Heart left ventricle (tissue), 16 donors: Measurements from ENCODE around the gene RNF123. TPM values are rescaled to one million over a fixed set of nuclear protein-coding genes. Genes with fewer than 3 reads are reported as not detected.

ENCODE experiments used
- ATAC-seq, 4 donors: fragments of 200-7000 bp; cut with Tn5 transposase; one replicate each; pipeline ENCODE4 v1.9.1; 2020 to 2022; ENCODE audit warnings: moderate library complexity in 4 of 4, mild to moderate bottlenecking in 3 of 4, moderate number of reproducible peaks in 1 of 4
- DNase-seq, 5 donors: peaks; one replicate each; pipeline ENCODE4 v3.0.0-alpha.2; 2020
- H3K27ac ChIP-seq, 12 donors: fragments of 200-600 bp; sonication (generic) in 4 of 12; one replicate each; pipeline versions ENCODE4 v1.5.0 to v1.8.0; 2016 to 2022; ENCODE audit warnings: mild to moderate bottlenecking in 2 of 12
- H3K27me3 ChIP-seq, 9 donors: fragments of 200-600 bp; sonication (generic) in 2 of 9; one replicate each; pipeline versions ENCODE4 v1.5.1 to v1.8.0; 2016 to 2022; ENCODE audit warnings: mild to moderate bottlenecking in 3 of 9
- H3K36me3 ChIP-seq, 9 donors: fragments of 200-600 bp; sonication (generic) in 2 of 9; one replicate each; pipeline versions ENCODE4 v1.5.0 to v1.8.0; 2018 to 2022; ENCODE audit warnings: mild to moderate bottlenecking in 2 of 9
- H3K4me1 ChIP-seq, 12 donors: fragments of 200-600 bp; sonication (generic) in 4 of 12; one replicate each; pipeline versions ENCODE4 v1.5.0 to v1.8.0; 2016 to 2022; ENCODE audit warnings: mild to moderate bottlenecking in 3 of 12
- H3K4me3 ChIP-seq, 12 donors: fragments of 200-600 bp; sonication (generic) in 4 of 12; one replicate each; pipeline versions ENCODE4 v1.5.0 to v1.8.0; 2017 to 2022; ENCODE audit warnings: mild to moderate bottlenecking in 9 of 12, moderate library complexity in 4 of 12
- H3K9me3 ChIP-seq, 12 donors: fragments of 200-600 bp; sonication (generic) in 4 of 12; one replicate each; pipeline versions ENCODE4 v1.5.0 to v1.8.0; 2016 to 2022; ENCODE audit warnings: mild to moderate bottlenecking in 1 of 12
- POLR2A ChIP-seq, 2 donors: fragments of 450-650 bp; IDR thresholded peaks; one replicate each; pipeline ENCODE4 v1.6.1; 2017; ENCODE audit warnings: antibody characterized with exemption in 2 of 2, mild to moderate bottlenecking in 2 of 2, moderate library complexity in 2 of 2
- WGBS, 4 donors: extraction: QIAGEN DNeasy Blood & Tissue Kit in 2 of 4; methylation state at CpG; one replicate each; pipeline versions ENCODE4 v1.1.5 to v1.1.7; 2013 to 2018; 5-methylcytosine and 5-hydroxymethylcytosine counted together
- intact Hi-C, 10 donors: fragments of 100-400 bp; cut with DNase I; formaldehyde crosslinking; loops; one replicate each; pipeline versions ENCODE4 v1.11.1 to v1.14.2; 2022
- polyA plus RNA-seq, 2 donors: library from polyadenylated mRNA; stranded (reverse); fragments of 200-250 nt; gene quantifications; one replicate each; pipeline ENCODE4 v1.2.3, GENCODE V29; 2013
- total RNA-seq, 9 donors: library from RNA; depleted of rRNA in 2 of 9; stranded (reverse); fragments of >200 nt in 2 of 9; fragmentation: NEBNext Ultra II Directional in 3 of 9; extraction: Animal tissue kit (Norgen Biotek cat#: 25700) in 3 of 9; gene quantifications; one replicate each; pipeline versions ENCODE4 v1.1.0 to v1.2.4, GENCODE V29; 2016 to 2023
- TF ChIP-seq, protein P1 (sequence below), 12 donors: fragments of 200-600 bp; sonication (generic) in 4 of 12; IDR thresholded peaks; one replicate each; pipeline versions ENCODE4 v1.5.0 to v1.8.0; 2018 to 2022; ENCODE audit warnings: antibody characterized with exemption in 12 of 12, mild to moderate bottlenecking in 5 of 12
- donor health status: ischemic (EF 13 %, LVEDD 7.1; RV severe dilation, severe dysfunction).
- donor health status: healthy with polysubstance abuse.
- donor health status: DM: no; HTN: yes; CAD: no.
- donor health status: DM: no; HTN: no; CAD: no.
- donor health status: ischemic (EF 25% LVEDD 6.9; RV normal size, moderate dysfunction).
- donor health status: ischemic (EF 25% LVEDD 5.7; RV mildly dilated, moderate dysfunction).
- donor health status: healthy.
- donor health status: DM: yes; HTN: yes; CAD: no.
- donor health status: ischemic (EF 35%, LVEDD 5.7; RV mildly dilated, moderate dysfunction).
- donor health status: nonischemic (EF 11% LVEDD 7.7; RV severe dilation, severe dysfunction).
- donor health status: DM: yes; HTN: yes; CAD: no.
- donor health status: PGD.
- donor health status: ischemic (EF 29% LVEDD 5.4; RV normal size, mild dysfunction).
- donor health status: nonischemic (EF 23%, LVEDD 6.1; RV moderate dilation, normal function).

RNF123 gene
- total and polyA plus RNA-seq, 11 donors, result 27.7 to 61.4 (median 46.0) TPM

DNA sequence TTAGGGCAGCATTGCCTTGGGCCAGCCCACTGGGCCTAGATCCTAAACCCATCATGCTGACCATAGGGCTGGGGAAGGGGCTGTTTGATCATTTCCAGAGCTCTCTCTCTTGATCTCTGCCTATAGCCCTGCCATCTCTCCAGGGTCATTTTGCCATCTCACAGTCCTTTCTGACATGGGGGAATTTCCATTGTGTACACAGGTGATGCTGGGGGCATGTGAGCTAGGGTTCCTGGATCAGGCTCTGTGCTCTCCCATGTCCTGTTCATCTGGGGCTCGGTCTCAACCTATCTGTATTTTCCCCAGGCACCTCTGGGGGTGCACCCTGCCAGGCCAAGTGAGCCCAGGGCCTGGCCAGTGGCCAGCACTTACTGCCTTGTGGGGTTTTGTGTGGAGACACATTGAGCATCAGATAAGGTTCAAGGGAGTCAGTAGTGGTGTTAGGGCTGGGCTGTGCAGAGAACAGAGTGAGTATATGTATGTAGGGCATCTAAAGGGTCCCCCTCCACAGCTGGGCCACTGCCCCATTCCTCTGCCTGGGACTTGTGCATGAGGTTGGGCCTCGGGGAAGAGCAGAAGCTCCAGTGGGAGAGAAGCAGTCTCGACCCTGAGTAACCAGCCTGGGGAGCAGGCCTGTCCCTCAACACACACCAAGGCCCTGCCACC, 40.9 kb upstream of the RNF123 start:
- DNase-seq (no peak), ATAC-seq (no peak)
- 40 to 80% (median 71%) methylated on average over 1 to 3 of the region's 3 CpGs for WGBS, 4 donors
- peaks cover 0 to 12% (median 0%) of the 10 kb centered on the region in 9 donors for H3K36me3 ChIP-seq
- no peak overlapping the region for H3K4me3 ChIP-seq
- H3K4me1 ChIP-seq, result peaks cover 0 to 25% (median 11%) of the 10 kb centered on the region in 12 donors
- intact Hi-C loops, result no loop called here
- TF ChIP-seq POLR2A (IDR thresholded peaks at IDR 0.05), result no peak
- TF ChIP-seq, protein P1, sequence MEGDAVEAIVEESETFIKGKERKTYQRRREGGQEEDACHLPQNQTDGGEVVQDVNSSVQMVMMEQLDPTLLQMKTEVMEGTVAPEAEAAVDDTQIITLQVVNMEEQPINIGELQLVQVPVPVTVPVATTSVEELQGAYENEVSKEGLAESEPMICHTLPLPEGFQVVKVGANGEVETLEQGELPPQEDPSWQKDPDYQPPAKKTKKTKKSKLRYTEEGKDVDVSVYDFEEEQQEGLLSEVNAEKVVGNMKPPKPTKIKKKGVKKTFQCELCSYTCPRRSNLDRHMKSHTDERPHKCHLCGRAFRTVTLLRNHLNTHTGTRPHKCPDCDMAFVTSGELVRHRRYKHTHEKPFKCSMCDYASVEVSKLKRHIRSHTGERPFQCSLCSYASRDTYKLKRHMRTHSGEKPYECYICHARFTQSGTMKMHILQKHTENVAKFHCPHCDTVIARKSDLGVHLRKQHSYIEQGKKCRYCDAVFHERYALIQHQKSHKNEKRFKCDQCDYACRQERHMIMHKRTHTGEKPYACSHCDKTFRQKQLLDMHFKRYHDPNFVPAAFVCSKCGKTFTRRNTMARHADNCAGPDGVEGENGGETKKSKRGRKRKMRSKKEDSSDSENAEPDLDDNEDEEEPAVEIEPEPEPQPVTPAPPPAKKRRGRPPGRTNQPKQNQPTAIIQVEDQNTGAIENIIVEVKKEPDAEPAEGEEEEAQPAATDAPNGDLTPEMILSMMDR (IDR thresholded peaks at IDR 0.05), result no peak
- H3K27me3 ChIP-seq, result no peaks in the 10 kb centered on the region
- no peaks in the 10 kb centered on the region for H3K9me3 ChIP-seq
- H3K27ac ChIP-seq, result peak overlapping the region in 9 of 12 donors; percentile 33 to 80 (median 69)

DNA sequence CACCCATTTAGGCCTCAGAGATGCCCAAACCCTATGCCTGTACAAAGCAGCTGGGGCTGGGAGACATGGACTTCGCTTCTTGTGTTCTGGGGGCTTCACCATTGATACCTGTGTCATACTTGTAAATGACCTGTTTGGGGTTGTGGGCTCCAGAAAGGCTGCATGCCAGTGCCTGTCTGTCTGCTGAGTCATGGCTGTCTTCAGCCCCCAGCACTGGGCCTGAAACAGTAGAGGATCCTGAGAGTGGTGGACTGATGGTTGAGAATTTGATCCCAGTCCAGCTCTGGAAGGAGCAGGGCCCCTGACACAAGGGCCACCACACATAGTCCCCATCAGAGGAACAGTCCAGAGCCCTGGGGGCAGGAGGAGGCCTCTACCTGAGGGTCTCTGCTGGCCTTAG, 39.8 kb upstream of the RNF123 start:
- Histone ChIP-seq H3K4me3 (no peak overlapping the region), H3K9me3 (no peaks in the 10 kb centered on the region), H3K4me1 (peaks cover 0 to 25% (median 11%) of the 10 kb centered on the region in 12 donors), H3K27me3 (no peaks in the 10 kb centered on the region), H3K27ac (no peak overlapping the region), H3K36me3 (peaks cover 0 to 12% (median 0%) of the 10 kb centered on the region in 9 donors)
- TF ChIP-seq, protein P1 (IDR thresholded peaks at IDR 0.05), result no peak
- TF ChIP-seq POLR2A (IDR thresholded peaks at IDR 0.05), result no peak
- DNase-seq (peak in 1 of 5 donors; percentile 36), ATAC-seq (no peak)
- WGBS, 4 donors, result 75 to 100% (median 98%) methylated on average over 1 of the region's 1 CpG
- intact Hi-C loops, result no loop called here

DNA sequence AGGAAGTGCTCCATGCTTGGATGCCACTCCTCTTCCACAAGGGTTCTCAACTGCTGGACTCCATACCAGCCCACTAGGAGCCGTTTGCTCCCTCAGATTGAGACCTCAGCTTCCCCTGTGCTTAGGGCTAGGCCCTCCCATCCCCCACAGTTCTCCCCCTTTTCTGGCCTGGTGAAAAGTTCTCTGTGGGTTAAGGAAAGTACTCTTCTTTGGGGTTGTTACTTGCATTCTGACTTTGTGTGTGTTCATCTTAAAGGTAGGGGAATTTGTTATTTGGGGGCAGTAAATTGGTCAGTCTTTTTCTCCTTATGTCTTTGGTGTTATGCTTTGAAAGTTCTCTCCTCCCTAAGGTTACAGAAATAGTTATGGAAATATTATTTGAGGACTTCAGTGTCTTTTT, 39.2 kb upstream of the RNF123 start:
- no peak overlapping the region for H3K27ac ChIP-seq
- peaks cover 0 to 12% (median 0%) of the 10 kb centered on the region in 9 donors for H3K36me3 ChIP-seq
- no peaks in the 10 kb centered on the region for H3K27me3 ChIP-seq
- no peaks in the 10 kb centered on the region for H3K9me3 ChIP-seq
- H3K4me3 ChIP-seq, result no peak overlapping the region
- TF ChIP-seq, protein P1 (IDR thresholded peaks at IDR 0.05), result no peak
- no peak for TF ChIP-seq POLR2A (IDR thresholded peaks at IDR 0.05)
- DNase-seq (no peak), ATAC-seq (no peak)
- H3K4me1 ChIP-seq, result peaks cover 0 to 25% (median 11%) of the 10 kb centered on the region in 12 donors
- 85 to 100% (median 95%) methylated on average over 1 of the region's 1 CpG for WGBS, 4 donors
- intact Hi-C loops, result no loop called here

DNA sequence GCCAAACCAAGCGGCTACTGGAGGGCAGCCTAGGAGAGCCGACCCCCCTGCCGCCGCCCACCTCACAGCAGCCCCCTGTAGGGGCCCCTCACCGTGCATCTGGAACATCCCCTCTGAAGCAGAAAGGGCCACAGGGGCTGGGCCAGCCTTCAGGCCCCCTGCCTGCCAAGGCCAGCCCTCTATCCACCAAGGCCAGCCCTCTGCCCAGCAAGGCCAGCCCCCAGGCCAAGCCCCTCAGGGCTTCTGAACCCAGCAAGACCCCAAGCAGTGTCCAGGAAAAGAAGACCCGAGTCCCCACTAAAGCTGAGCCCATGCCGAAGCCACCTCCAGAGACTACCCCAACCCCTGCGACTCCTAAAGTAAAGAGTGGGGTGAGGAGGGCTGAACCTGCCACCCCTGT, 38.7 kb upstream of the RNF123 start:
- Histone ChIP-seq H3K4me3 (no peak overlapping the region), H3K4me1 (peaks cover 0 to 25% (median 11%) of the 10 kb centered on the region in 12 donors), H3K9me3 (no peaks in the 10 kb centered on the region), H3K27ac (no peak overlapping the region), H3K27me3 (no peaks in the 10 kb centered on the region), H3K36me3 (peaks cover 0 to 12% (median 0%) of the 10 kb centered on the region in 9 donors)
- ATAC-seq (no peak), DNase-seq (peak in 1 of 5 donors; percentile 31)
- intact Hi-C loops, result no loop called here
- TF ChIP-seq, protein P1 (IDR thresholded peaks at IDR 0.05), result no peak
- no peak for TF ChIP-seq POLR2A (IDR thresholded peaks at IDR 0.05)
- WGBS, 4 donors, result 62 to 82% (median 80%) methylated on average over 5 to 8 of the region's 8 CpGs
